ENCODE measurements around the gene DPP4.
A peak's percentile ranks its signal among the peaks of the same experiment; 100 is the strongest.

The DPP4 gene

DNA sequence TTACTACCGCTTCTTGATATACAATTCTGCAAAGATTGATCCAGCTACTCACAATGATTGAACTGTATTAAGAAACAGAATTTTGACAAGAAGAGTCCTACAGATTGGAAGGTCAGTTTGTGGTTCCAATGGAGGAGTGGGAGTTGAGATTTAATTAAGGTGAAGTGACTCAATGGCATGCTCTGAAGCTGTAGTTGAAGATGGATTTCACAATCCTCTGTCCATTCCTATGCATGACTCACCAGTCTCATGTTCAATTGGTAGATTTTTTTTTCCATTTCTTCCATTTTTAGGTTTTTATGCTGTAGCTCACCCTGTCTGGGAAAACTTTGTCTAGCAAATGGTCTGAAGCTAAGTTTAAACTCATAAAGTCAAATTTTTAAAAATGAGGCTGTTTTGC is 83.3 kb downstream of the DPP4 start:
- TF ChIP-seq, protein P1, sequence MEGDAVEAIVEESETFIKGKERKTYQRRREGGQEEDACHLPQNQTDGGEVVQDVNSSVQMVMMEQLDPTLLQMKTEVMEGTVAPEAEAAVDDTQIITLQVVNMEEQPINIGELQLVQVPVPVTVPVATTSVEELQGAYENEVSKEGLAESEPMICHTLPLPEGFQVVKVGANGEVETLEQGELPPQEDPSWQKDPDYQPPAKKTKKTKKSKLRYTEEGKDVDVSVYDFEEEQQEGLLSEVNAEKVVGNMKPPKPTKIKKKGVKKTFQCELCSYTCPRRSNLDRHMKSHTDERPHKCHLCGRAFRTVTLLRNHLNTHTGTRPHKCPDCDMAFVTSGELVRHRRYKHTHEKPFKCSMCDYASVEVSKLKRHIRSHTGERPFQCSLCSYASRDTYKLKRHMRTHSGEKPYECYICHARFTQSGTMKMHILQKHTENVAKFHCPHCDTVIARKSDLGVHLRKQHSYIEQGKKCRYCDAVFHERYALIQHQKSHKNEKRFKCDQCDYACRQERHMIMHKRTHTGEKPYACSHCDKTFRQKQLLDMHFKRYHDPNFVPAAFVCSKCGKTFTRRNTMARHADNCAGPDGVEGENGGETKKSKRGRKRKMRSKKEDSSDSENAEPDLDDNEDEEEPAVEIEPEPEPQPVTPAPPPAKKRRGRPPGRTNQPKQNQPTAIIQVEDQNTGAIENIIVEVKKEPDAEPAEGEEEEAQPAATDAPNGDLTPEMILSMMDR (conservative IDR thresholded peaks at IDR 0.05; ENCODE audit: low read depth): no peak
- POLR2A ChIA-PET (ENCODE audit: low non-redundant PET): no interaction called here
- CTCF ChIA-PET: no interaction called here
- H3K27ac ChIP-seq: no peak overlapping the region
- DNase-seq (ENCODE audit: low spot score): peak; percentile 79

- peak; percentile 31 for DNase-seq (ENCODE audit: low spot score)
- TF ChIP-seq, protein P1 (conservative IDR thresholded peaks at IDR 0.05; ENCODE audit: low read depth): no peak
- H3K27ac ChIP-seq: no peak overlapping the region
- ChIA-PET POLR2A (ENCODE audit: low non-redundant PET) (no interaction called here), CTCF (no interaction called here)
Measured at GRCh38 chr2:161990036-161990435, 84.0 kb downstream of the DPP4 start.

GRCh38 chr2:161988589-161988988 is 85.4 kb downstream of the DPP4 start:
- ChIA-PET POLR2A (ENCODE audit: low non-redundant PET) (no interaction called here), CTCF (interaction anchor here (0.6 to 0.9 kb wide), 2 partner anchors 18 to 76 kb away, joined by 3 to 4 read pairs; no protein-coding TSS in a partner anchor)
- H3K27ac ChIP-seq: no peak overlapping the region
- peak; percentile 7 for DNase-seq (ENCODE audit: low spot score)
- TF ChIP-seq, protein P1 (conservative IDR thresholded peaks at IDR 0.05; ENCODE audit: low read depth): no peak

GRCh38 chr2:161987311-161987710 is 86.7 kb downstream of the DPP4 start:
- TF ChIP-seq, protein P1 (conservative IDR thresholded peaks at IDR 0.05; ENCODE audit: low read depth): no peak
- ChIA-PET CTCF (no interaction called here), POLR2A (ENCODE audit: low non-redundant PET) (no interaction called here)
- DNase-seq (ENCODE audit: low spot score): no peak
- H3K27ac ChIP-seq: no peak overlapping the region

DNA sequence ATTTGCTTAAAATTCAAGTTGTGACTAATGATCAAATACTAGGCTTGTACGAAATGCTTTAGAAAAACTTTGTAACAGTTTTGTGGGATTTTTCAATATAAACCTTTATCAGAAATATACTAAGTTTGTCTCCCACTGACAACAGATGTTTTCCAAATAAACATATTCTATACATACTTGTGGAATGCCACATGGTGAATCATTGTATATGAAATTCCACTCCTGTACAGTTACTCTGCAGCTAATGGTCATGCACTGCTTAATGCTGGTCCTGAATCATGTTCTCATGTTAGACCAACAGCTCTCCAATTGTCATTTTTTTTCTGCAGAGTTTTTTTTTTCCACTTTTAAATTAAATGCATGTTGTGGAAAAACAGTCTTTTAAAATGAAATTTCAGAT is 90.1 kb downstream of the DPP4 start:
- TF ChIP-seq, protein P1 (conservative IDR thresholded peaks at IDR 0.05; ENCODE audit: low read depth): no peak
- ChIA-PET CTCF (interaction anchor here (0.6 kb wide), 1 partner anchor 144 kb away, joined by 3 read pairs; no protein-coding TSS in a partner anchor), POLR2A (ENCODE audit: low non-redundant PET) (no interaction called here)
- DNase-seq (ENCODE audit: low spot score): peak; percentile 40
- no peak overlapping the region for H3K27ac ChIP-seq

- TF ChIP-seq, protein P1 (conservative IDR thresholded peaks at IDR 0.05; ENCODE audit: low read depth): no peak
- POLR2A ChIA-PET (ENCODE audit: low non-redundant PET): no interaction called here
- CTCF ChIA-PET: interaction anchor here (0.6 kb wide), 1 partner anchor 145 kb away, joined by 3 read pairs; no protein-coding TSS in a partner anchor
- H3K27ac ChIP-seq: no peak overlapping the region
- no peak for DNase-seq (ENCODE audit: low spot score)
Measured at GRCh38 chr2:161983331-161983651, 90.7 kb downstream of the DPP4 start.
